HEK293 (cell line): ENCODE data around the gene GDF9.

ENCODE experiments used
- KLF7 ChIP-seq: fragments of 450-650 bp; formaldehyde crosslinking; IDR thresholded peaks from 2 replicates; pipeline ENCODE4 v1.5.1; 2016; ENCODE audit warnings: missing biosample characterization, missing genetic modification characterization, borderline replicate concordance
- RBAK ChIP-seq: fragments of 450-650 bp; formaldehyde crosslinking; IDR thresholded peaks from 2 replicates; pipeline ENCODE4 v1.5.1; 2016; ENCODE audit warnings: missing biosample characterization, missing genetic modification characterization
- TCF7L2 ChIP-seq: IDR thresholded peaks from 2 replicates; pipeline ENCODE4 v1.6.1; 2011; ENCODE audit warnings: low read depth, mild to moderate bottlenecking, inconsistent platforms, low read length, moderate library complexity, borderline replicate concordance
- ZBTB7A ChIP-seq: fragments of 450-650 bp; formaldehyde crosslinking; IDR thresholded peaks from 2 replicates; pipeline ENCODE4 v1.5.1; 2016; ENCODE audit warnings: low read depth, missing biosample characterization, missing genetic modification characterization
- ZNF221 ChIP-seq: fragments of 450-650 bp; formaldehyde crosslinking; IDR thresholded peaks from 2 replicates; pipeline ENCODE4 v1.5.1; 2017; ENCODE audit warnings: missing biosample characterization, missing genetic modification characterization, borderline replicate concordance
- ZNF530 ChIP-seq: fragments of 450-650 bp; formaldehyde crosslinking; IDR thresholded peaks from 2 replicates; pipeline ENCODE4 v1.5.1; 2016; ENCODE audit warnings: low read depth, missing biosample characterization, missing genetic modification characterization
- ZNF596 ChIP-seq: fragments of 450-650 bp; IDR thresholded peaks from 2 replicates; pipeline ENCODE4 v1.5.0; 2018; ENCODE audit warnings: missing biosample characterization, mild to moderate bottlenecking, missing genetic modification characterization, moderate library complexity
- TF ChIP-seq, protein P1 (sequence below): fragments of 450-650 bp; formaldehyde crosslinking; IDR thresholded peaks from 2 replicates; pipeline ENCODE4 v1.5.1; 2016; ENCODE audit warnings: missing biosample characterization, missing genetic modification characterization
- TF ChIP-seq, protein P2 (sequence below): fragments of 450-650 bp; formaldehyde crosslinking; IDR thresholded peaks from 2 replicates; pipeline ENCODE4 v1.5.1; 2017; ENCODE audit warnings: missing biosample characterization, missing genetic modification characterization
- TF ChIP-seq, protein P3 (sequence below): fragments of 450-650 bp; formaldehyde crosslinking; IDR thresholded peaks from 2 replicates; pipeline ENCODE4 v1.5.1; 2016; ENCODE audit warnings: missing biosample characterization, missing genetic modification characterization

DNA sequence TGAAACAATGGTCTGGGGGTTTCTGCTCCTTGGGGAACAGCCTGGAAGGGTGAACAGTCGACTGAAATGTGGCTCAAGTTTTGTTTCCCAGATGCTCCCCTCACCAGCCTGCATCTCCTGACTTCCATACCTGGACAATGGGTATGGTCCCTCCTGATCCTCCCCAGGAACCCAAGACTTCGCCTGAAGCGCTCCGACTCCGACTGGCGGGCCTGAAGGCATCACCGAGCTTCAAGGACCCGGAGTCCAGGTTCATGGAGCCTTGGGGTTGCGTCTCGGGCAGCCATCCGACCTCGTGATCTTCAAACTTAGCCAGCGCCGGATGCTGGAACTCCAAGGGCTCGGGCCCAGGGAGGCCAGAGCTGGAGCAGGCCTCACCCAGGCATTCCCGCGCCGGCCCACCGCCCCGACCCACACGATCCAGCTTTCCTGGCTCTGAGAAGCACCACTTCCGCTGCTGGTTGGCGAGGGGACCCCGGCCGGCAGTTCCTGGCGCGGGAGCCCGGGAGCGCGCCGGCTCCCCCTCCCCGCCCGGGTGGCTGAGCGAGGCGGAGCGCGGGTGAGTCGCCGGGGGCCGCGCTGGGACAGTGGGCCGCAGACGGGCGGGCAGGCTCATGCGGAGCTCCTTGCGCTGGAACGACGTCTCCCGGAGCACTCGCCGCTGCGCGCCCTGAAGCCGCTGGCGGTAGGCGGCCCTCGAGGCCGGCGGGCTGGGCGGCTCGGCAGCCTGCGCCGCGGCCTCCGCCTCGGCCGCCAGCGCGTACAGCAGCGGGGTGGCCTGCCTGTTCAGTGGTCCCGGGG is 41.0 kb downstream of the GDF9 start:
- no peak for TF ChIP-seq ZNF221
- TF ChIP-seq, protein P1, sequence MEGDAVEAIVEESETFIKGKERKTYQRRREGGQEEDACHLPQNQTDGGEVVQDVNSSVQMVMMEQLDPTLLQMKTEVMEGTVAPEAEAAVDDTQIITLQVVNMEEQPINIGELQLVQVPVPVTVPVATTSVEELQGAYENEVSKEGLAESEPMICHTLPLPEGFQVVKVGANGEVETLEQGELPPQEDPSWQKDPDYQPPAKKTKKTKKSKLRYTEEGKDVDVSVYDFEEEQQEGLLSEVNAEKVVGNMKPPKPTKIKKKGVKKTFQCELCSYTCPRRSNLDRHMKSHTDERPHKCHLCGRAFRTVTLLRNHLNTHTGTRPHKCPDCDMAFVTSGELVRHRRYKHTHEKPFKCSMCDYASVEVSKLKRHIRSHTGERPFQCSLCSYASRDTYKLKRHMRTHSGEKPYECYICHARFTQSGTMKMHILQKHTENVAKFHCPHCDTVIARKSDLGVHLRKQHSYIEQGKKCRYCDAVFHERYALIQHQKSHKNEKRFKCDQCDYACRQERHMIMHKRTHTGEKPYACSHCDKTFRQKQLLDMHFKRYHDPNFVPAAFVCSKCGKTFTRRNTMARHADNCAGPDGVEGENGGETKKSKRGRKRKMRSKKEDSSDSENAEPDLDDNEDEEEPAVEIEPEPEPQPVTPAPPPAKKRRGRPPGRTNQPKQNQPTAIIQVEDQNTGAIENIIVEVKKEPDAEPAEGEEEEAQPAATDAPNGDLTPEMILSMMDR (tag by site-specific recombination), result no peak
- no peak for TF ChIP-seq ZBTB7A
- no peak for TF ChIP-seq KLF7
- no peak for TF ChIP-seq ZNF530
- TF ChIP-seq RBAK (tag by site-specific recombination), result no peak
- TF ChIP-seq, protein P2, sequence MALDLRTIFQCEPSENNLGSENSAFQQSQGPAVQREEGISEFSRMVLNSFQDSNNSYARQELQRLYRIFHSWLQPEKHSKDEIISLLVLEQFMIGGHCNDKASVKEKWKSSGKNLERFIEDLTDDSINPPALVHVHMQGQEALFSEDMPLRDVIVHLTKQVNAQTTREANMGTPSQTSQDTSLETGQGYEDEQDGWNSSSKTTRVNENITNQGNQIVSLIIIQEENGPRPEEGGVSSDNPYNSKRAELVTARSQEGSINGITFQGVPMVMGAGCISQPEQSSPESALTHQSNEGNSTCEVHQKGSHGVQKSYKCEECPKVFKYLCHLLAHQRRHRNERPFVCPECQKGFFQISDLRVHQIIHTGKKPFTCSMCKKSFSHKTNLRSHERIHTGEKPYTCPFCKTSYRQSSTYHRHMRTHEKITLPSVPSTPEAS (tag by site-specific recombination), result no peak
- TF ChIP-seq TCF7L2, result no peak
- TF ChIP-seq, protein P3, sequence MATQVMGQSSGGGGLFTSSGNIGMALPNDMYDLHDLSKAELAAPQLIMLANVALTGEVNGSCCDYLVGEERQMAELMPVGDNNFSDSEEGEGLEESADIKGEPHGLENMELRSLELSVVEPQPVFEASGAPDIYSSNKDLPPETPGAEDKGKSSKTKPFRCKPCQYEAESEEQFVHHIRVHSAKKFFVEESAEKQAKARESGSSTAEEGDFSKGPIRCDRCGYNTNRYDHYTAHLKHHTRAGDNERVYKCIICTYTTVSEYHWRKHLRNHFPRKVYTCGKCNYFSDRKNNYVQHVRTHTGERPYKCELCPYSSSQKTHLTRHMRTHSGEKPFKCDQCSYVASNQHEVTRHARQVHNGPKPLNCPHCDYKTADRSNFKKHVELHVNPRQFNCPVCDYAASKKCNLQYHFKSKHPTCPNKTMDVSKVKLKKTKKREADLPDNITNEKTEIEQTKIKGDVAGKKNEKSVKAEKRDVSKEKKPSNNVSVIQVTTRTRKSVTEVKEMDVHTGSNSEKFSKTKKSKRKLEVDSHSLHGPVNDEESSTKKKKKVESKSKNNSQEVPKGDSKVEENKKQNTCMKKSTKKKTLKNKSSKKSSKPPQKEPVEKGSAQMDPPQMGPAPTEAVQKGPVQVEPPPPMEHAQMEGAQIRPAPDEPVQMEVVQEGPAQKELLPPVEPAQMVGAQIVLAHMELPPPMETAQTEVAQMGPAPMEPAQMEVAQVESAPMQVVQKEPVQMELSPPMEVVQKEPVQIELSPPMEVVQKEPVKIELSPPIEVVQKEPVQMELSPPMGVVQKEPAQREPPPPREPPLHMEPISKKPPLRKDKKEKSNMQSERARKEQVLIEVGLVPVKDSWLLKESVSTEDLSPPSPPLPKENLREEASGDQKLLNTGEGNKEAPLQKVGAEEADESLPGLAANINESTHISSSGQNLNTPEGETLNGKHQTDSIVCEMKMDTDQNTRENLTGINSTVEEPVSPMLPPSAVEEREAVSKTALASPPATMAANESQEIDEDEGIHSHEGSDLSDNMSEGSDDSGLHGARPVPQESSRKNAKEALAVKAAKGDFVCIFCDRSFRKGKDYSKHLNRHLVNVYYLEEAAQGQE (tag by site-specific recombination), result no peak
- TF ChIP-seq ZNF596, result no peak
